Endothelial cell of umbilical vein (primary cell): ENCODE data around the gene SLC12A3. TPM values are rescaled to one million over a fixed set of nuclear protein-coding genes. Genes with fewer than 3 reads are reported as not detected.

ENCODE experiments used
- BruUV-seq: library from RNA; stranded (reverse); fragments of 400-500 nt; replicated peaks from 2 replicates; lab custom pipeline; 2021; lab: Mats Ljungman, UMichigan
- CTCF ChIA-PET: fragments of 300-600, 350-600 bp; sonication (Branson Sonifier 250); formaldehyde crosslinking; loops from one replicate; lab custom pipeline; 2021; ENCODE audit warnings: antibody characterized with exemption, inconsistent platforms; lab: Charles Lee
- POLR2A ChIA-PET: fragments of 300-600, 350-600 bp; sonication (Branson Sonifier 250); formaldehyde crosslinking; loops from one replicate; lab custom pipeline; 2021; ENCODE audit warnings: antibody characterized with exemption, inconsistent platforms; lab: Charles Lee
- DNase-seq: peaks from one replicate; pipeline ENCODE4 v3.0.0-alpha.2; 2011; ENCODE audit warnings: low read depth, low spot score
- FAIRE-seq: peaks from 2 replicates; lab custom pipeline; 2011; peaks lifted over from hg19 to GRCh38; lab: Jason Lieb, UNC
- H2AFZ ChIP-seq: 2 replicates; pipeline ENCODE4 v1.6.0; 2012; ENCODE audit warnings: low read depth, low read length, control low read depth, inconsistent platforms
- H3K27ac ChIP-seq: 2 replicates; pipeline ENCODE4 v1.5.1; 2011; ENCODE audit warnings: low read depth, mild to moderate bottlenecking, control low read depth, low read length, moderate library complexity; ENCODE audit not compliant: insufficient read depth
- H3K27me3 ChIP-seq, 2 experiments: 2 replicates each; pipeline versions ENCODE4 v1.6.0 to v1.6.1; 2011; ENCODE audit warnings: low read length in 2 of 2, mixed read lengths in 1 of 2; ENCODE audit not compliant: control insufficient read depth in 2 of 2, insufficient read depth in 2 of 2
- H3K36me3 ChIP-seq, 2 experiments: 2 replicates in 1 of 2; 3 replicates in 1 of 2; pipeline ENCODE4 v1.5.1; 2011; ENCODE audit warnings: low read length in 2 of 2, mild to moderate bottlenecking in 1 of 2, moderate library complexity in 1 of 2; ENCODE audit not compliant: control insufficient read depth in 2 of 2, insufficient read depth in 2 of 2; ENCODE audit errors: extremely low read depth in 1 of 2
- H3K4me1 ChIP-seq: 3 replicates; pipeline ENCODE4 v1.5.1; 2011; ENCODE audit warnings: mild to moderate bottlenecking, low read length; ENCODE audit not compliant: control insufficient read depth, insufficient read depth; ENCODE audit errors: extremely low read depth
- H3K4me2 ChIP-seq: 2 replicates; pipeline ENCODE4 v1.6.1; 2011; ENCODE audit warnings: low read length, control low read depth, mixed read lengths; ENCODE audit not compliant: insufficient read depth
- H3K4me3 ChIP-seq, 3 experiments: fragments of 200-600 bp in 1 of 3; sonication (generic), shearing (Covaris generic) in 1 of 3; replicated peaks in 1 of 3; 2 replicates each; pipeline ENCODE4 v1.5.1; 2011 to 2016; ENCODE audit warnings: control low read depth in 3 of 3, low read length in 3 of 3, mild to moderate bottlenecking in 2 of 3, inconsistent platforms in 1 of 3, low read depth in 1 of 3, moderate library complexity in 1 of 3; ENCODE audit not compliant: insufficient read depth in 1 of 3
- H3K79me2 ChIP-seq: 2 replicates; pipeline ENCODE4 v1.6.0; 2012; ENCODE audit warnings: low read length, inconsistent platforms; ENCODE audit not compliant: control insufficient read depth, insufficient read depth
- H3K9ac ChIP-seq: replicated peaks from 2 replicates; pipeline ENCODE3; 2011; ENCODE audit warnings: low read length, control low read depth; ENCODE audit not compliant: insufficient read depth; ENCODE audit errors: extremely low read depth
- H3K9me1 ChIP-seq: replicated peaks from 3 replicates; pipeline ENCODE4 v1.6.0; 2011; ENCODE audit warnings: mild to moderate bottlenecking, low read length; ENCODE audit not compliant: control insufficient read depth, insufficient read depth; ENCODE audit errors: extremely low read depth
- H3K9me3 ChIP-seq: replicated peaks from 2 replicates; pipeline ENCODE4 v1.5.1; 2012; ENCODE audit warnings: low read length, inconsistent platforms; ENCODE audit not compliant: control insufficient read depth, insufficient read depth
- H4K20me1 ChIP-seq: replicated peaks from 2 replicates; pipeline ENCODE3; 2011; ENCODE audit warnings: mild to moderate bottlenecking, low read length; ENCODE audit not compliant: control insufficient read depth, insufficient read depth; ENCODE audit errors: extremely low read depth
- CTCF ChIP-seq, 2 donors: IDR thresholded peaks; 1 replicate in 1 of 2; 2 replicates in 1 of 2; pipeline ENCODE4 v1.5.1; 2011; ENCODE audit warnings: low read length in 2 of 2, mild to moderate bottlenecking in 2 of 2, moderate library complexity in 2 of 2, control low read depth in 1 of 2, inconsistent platforms in 1 of 2, low read depth in 1 of 2; ENCODE audit not compliant: insufficient read depth in 1 of 2; ENCODE audit errors: extremely low read depth in 1 of 2
- EZH2 ChIP-seq: IDR thresholded peaks from 2 replicates; pipeline ENCODE4 v1.6.1; 2012; ENCODE audit warnings: borderline replicate concordance, low read depth, mild to moderate bottlenecking, moderate library complexity, low read length, inconsistent platforms; ENCODE audit not compliant: severe bottlenecking
- FOS ChIP-seq: IDR thresholded peaks from 2 replicates; pipeline ENCODE4 v1.6.1; 2011; ENCODE audit warnings: mild to moderate bottlenecking, low read length, moderate library complexity, borderline replicate concordance; ENCODE audit not compliant: insufficient read depth
- GATA2 ChIP-seq: IDR thresholded peaks from 2 replicates; pipeline ENCODE4 v1.7.0; 2011; ENCODE audit warnings: low read depth, mild to moderate bottlenecking, moderate library complexity, mixed read lengths, low read length; ENCODE audit not compliant: insufficient read length, insufficient read depth
- JUN ChIP-seq: IDR thresholded peaks from 2 replicates; pipeline ENCODE4 v1.6.1; 2011; ENCODE audit warnings: borderline replicate concordance, low read depth; ENCODE audit not compliant: insufficient read length, insufficient read depth
- MAX ChIP-seq: IDR thresholded peaks from 2 replicates; pipeline ENCODE4 v1.6.1; 2011; ENCODE audit not compliant: insufficient read depth, insufficient read length
- MYC ChIP-seq: IDR thresholded peaks from one replicate; pipeline ENCODE4 v1.6.1; 2011; ENCODE audit warnings: mild to moderate bottlenecking, low read depth, low read length
- POLR2A ChIP-seq: IDR thresholded peaks from 2 replicates; pipeline ENCODE4 v1.6.1; 2012; ENCODE audit warnings: low read depth, mild to moderate bottlenecking, control low read depth, low read length
- POLR2AphosphoS5 ChIP-seq: IDR thresholded peaks from 2 replicates; pipeline ENCODE4 v1.6.1; 2012; ENCODE audit warnings: low read depth, mild to moderate bottlenecking, control low read depth, low read length, moderate library complexity; ENCODE audit not compliant: insufficient read depth
- dilution Hi-C: fragments of 300-500 bp; cut with MboI; formaldehyde crosslinking; loops from one replicate; pipeline ENCODE4 v1.15.0; 2019; ENCODE audit warnings: low sequenced_read_pairs; ENCODE audit not compliant: extremely low pct_ligation_motif_present
- intact Hi-C: fragments of 100-400 bp; cut with micrococcal nuclease; formaldehyde crosslinking; loops from one replicate; pipeline ENCODE4 v1.10.0; 2022
- polyA plus RNA-seq, 4 experiments: library from polyadenylated mRNA; depleted of rRNA in 3 of 4; stranded (reverse) in 3 of 4; unstranded in 1 of 4; fragments of >200 nt; gene quantifications; 2 replicates each; pipeline versions ENCODE4 v1.2.1 to v1.2.3, GENCODE V29; 2011 to 2012; ENCODE audit warnings: missing spikeins in 1 of 4
- total RNA-seq: library from RNA; stranded (reverse); gene quantifications from 2 replicates; pipeline ENCODE4 v1.2.3, GENCODE V29; 2021

Gene SLC12A3
- total and polyA plus RNA-seq, 2 donors (not counting 3 experiments of a cell fraction or from before 2014, with no cell fraction given), result not detected

DNA sequence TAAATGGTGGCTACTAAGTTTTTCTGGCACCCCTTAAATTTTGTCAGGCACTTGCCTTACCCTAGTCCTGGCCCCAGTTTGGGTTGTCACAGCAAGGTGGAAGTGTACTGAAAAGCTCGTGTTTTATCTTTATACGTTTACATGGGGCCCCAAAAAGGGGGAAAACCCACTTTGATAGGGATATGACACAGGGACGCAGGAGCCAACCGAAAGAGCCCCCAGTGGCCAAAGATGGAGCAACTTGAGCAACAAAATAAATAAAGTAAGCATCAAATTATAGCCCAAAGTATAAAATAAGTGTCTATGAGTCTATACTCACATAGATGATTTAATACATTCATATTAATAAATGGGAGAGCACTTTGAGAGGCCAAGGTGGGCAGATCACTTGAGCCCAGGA, 91.7 kb downstream of the SLC12A3 start:
- Histone ChIP-seq H4K20me1 (no peaks in the 10 kb centered on the region), H3K4me3 (no peak overlapping the region), H3K9me1 (no peaks in the 10 kb centered on the region), H3K36me3 (no peaks in the 10 kb centered on the region), H3K27ac (no peak overlapping the region), H3K4me1 (peaks cover 12% of the 10 kb centered on the region), H3K4me2 (no peak overlapping the region), H3K9ac (no peak overlapping the region), H3K9me3 (no peaks in the 10 kb centered on the region), H3K79me2 (no peaks in the 10 kb centered on the region), H3K27me3 (no peaks in the 10 kb centered on the region), H2AFZ (no peak overlapping the region)
- intact Hi-C loops (no loop called here), dilution Hi-C loops (no loop called here)
- POLR2A ChIA-PET, result no interaction called here
- no peak for FAIRE-seq
- DNase-seq, result no peak
- CTCF ChIA-PET, result no interaction called here
- BruUV-seq, result no TSS peak
- no peak for TF ChIP-seq MAX
- no peak for TF ChIP-seq JUN
- TF ChIP-seq GATA2, result no peak
- TF ChIP-seq CTCF (IDR thresholded peaks at IDR 0.05; ENCODE audit: extremely low read depth in 1 of 2, insufficient read depth in 1 of 2, low read depth in 1 of 2, low read length in 2 of 2), result no peak
- TF ChIP-seq POLR2A, result no peak
- no peak for TF ChIP-seq EZH2
- no peak for TF ChIP-seq FOS
- no peak for TF ChIP-seq POLR2AphosphoS5
- no peak for TF ChIP-seq MYC
